T-cell (primary cell): Measurements from ENCODE around the gene FANCI. TPM values are rescaled to one million over a fixed set of nuclear protein-coding genes. Genes with fewer than 3 reads are reported as not detected.

ENCODE experiments used
- ATAC-seq, 4 experiments: fragments of 200-7000 bp in 3 of 4; fragments of 150-1000 bp in 1 of 4; cut with Tn5 transposase; replicated peaks in 1 of 4; 1 replicate in 3 of 4; 2 replicates in 1 of 4; pipeline ENCODE4 v1.10.0; 2021; ENCODE audit warnings: moderate library complexity in 3 of 4, mild to moderate bottlenecking in 2 of 4, moderate number of reproducible peaks in 1 of 4
- CTCF ChIA-PET, 2 donors: fragments of 300-600 bp; sonication (Branson Sonifier 250); formaldehyde crosslinking; loops; one replicate each; lab custom pipeline; 2022; ENCODE audit warnings: antibody characterized with exemption in 2 of 2; lab: Charles Lee
- POLR2A ChIA-PET, 2 donors: fragments of 300-600 bp; sonication (Branson Sonifier 250); formaldehyde crosslinking; loops; one replicate each; lab custom pipeline; 2022; ENCODE audit warnings: antibody characterized with exemption in 2 of 2; lab: Charles Lee
- DNase-seq, 35 experiments: peaks; one replicate each; pipeline versions ENCODE4 v3.0.0 to v3.0.0-alpha.2; 2013 to 2023
- H3K27ac ChIP-seq: one replicate; pipeline ENCODE4 v1.5.1; 2013; ENCODE audit warnings: low read length
- H3K27me3 ChIP-seq, 2 experiments: replicated peaks in 1 of 2; 1 replicate in 1 of 2; 2 replicates in 1 of 2; pipeline versions ENCODE4 v1.6.1 to v1.7.0; 2013; ENCODE audit warnings: low read length in 1 of 2, mixed read lengths in 1 of 2; ENCODE audit not compliant: control insufficient read depth in 2 of 2, insufficient read depth in 2 of 2; ENCODE audit errors: extremely low read depth in 1 of 2
- H3K36me3 ChIP-seq, 2 donors: 1 replicate in 1 of 2; 2 replicates in 1 of 2; pipeline versions ENCODE4 v1.6.1 to v1.7.0; 2013; ENCODE audit warnings: low read length in 1 of 2; ENCODE audit not compliant: control insufficient read depth in 2 of 2, insufficient read depth in 1 of 2; ENCODE audit errors: extremely low read depth in 1 of 2
- H3K4me1 ChIP-seq, 2 experiments: 1 replicate in 1 of 2; 2 replicates in 1 of 2; pipeline versions ENCODE4 v1.6.1 to v1.7.0; 2013; ENCODE audit warnings: low read length in 2 of 2, mixed read lengths in 1 of 2; ENCODE audit not compliant: insufficient read depth in 2 of 2, control insufficient read depth in 1 of 2; ENCODE audit errors: extremely low read depth in 1 of 2
- H3K4me3 ChIP-seq, 2 donors: 1 replicate in 1 of 2; 2 replicates in 1 of 2; pipeline versions ENCODE4 v1.5.1 to v1.7.0; 2013; ENCODE audit warnings: mild to moderate bottlenecking in 2 of 2, low read length in 1 of 2, moderate library complexity in 1 of 2; ENCODE audit not compliant: control insufficient read depth in 1 of 2; ENCODE audit errors: extremely low read depth in 1 of 2
- H3K9me3 ChIP-seq: 2 replicates; pipeline ENCODE4 v1.7.0; 2013
- H3K27ac Mint-ChIP-seq, 2 donors: one replicate each; pipeline ENCODE4 v1.8.0; 2020 to 2021; ENCODE audit warnings: mild to moderate bottlenecking in 2 of 2, mixed read lengths in 2 of 2
- H3K27me3 Mint-ChIP-seq, 2 donors: one replicate each; pipeline ENCODE4 v1.8.0; 2021 to 2022; ENCODE audit warnings: mixed read lengths in 2 of 2
- H3K36me3 Mint-ChIP-seq: one replicate; pipeline ENCODE4 v1.8.0; 2021; ENCODE audit warnings: mixed read lengths
- H3K4me1 Mint-ChIP-seq, 3 donors: one replicate each; pipeline ENCODE4 v1.8.0; 2020 to 2022; ENCODE audit warnings: mixed read lengths in 3 of 3, mild to moderate bottlenecking in 1 of 3
- H3K4me3 Mint-ChIP-seq, 3 donors: one replicate each; pipeline ENCODE4 v1.8.0; 2020 to 2022; ENCODE audit warnings: mild to moderate bottlenecking in 3 of 3, mixed read lengths in 3 of 3, moderate library complexity in 3 of 3
- H3K9me3 Mint-ChIP-seq, 3 donors: one replicate each; pipeline ENCODE4 v1.8.0; 2020 to 2022; ENCODE audit warnings: mixed read lengths in 3 of 3
- WGBS: methylation state at CpG from one replicate; pipeline ENCODE4 v1.1.5; 2013; ENCODE audit warnings: missing lambda C conversion rate; ENCODE audit not compliant: insufficient coverage; 5-methylcytosine and 5-hydroxymethylcytosine counted together
- total RNA-seq, 35 experiments: library from RNA in 6 of 35; stranded (reverse) in 6 of 35; fragments of 120-200 nt in 1 of 35; gene quantifications; one replicate each; pipeline versions ENCODE4 v1.2.1 to v1.2.4 and lab custom pipeline; 2013 to 2026

The FANCI gene
- total RNA-seq (10 to 100 TPM in 4 of 5 donors, 1 to 10 TPM in 1; 9.8 to 14.6 (median 12.4) TPM), total RNA-seq (lab: John Stamatoyannopoulos, UW) (4.2 to 122 (median 15.6) reads per million in 29 experiments)
- 8.2 TPM for total RNA-seq (2013)

- WGBS = under 1% methylated on average over 67 of the region's 69 CpGs
- H3K4me1 ChIP-seq = peaks cover 4 to 16% of the 10 kb centered on the region in 2 experiments
These were observed at the start of gene FANCI for GRCh38 chr15:89243691-89244573. TSS of gene FANCI (plus strand) at chr15:89243979. CDS start at chr15:89247648, 3,669 bp downstream.

GRCh38 chr15:89194608-89195007 is 49.2 kb upstream of the FANCI start:
- no peak overlapping the region for H3K4me3 Mint-ChIP-seq
- DNase-seq = no peak
- H3K4me1 Mint-ChIP-seq = peaks cover 0 to 8% (median 7%) of the 10 kb centered on the region in 3 donors
- ChIA-PET POLR2A (interaction anchor here in 1 of 2 donors (0.5 kb wide), 1 partner anchor 553 kb away, joined by 5 read pairs; no protein-coding TSS in a partner anchor), CTCF (interaction anchor here (0.6 kb wide), 2 partner anchors 12 to 121 kb away, joined by 3 to 5 read pairs; no protein-coding TSS in a partner anchor)
- Histone ChIP-seq H3K36me3 (peaks cover 20 to 62% of the 10 kb centered on the region in 2 donors), H3K9me3 (no peaks in the 10 kb centered on the region), H3K4me1 (no peaks in the 10 kb centered on the region), H3K27ac (no peak overlapping the region), H3K27me3 (no peaks in the 10 kb centered on the region), H3K4me3 (no peak overlapping the region)
- H3K36me3 Mint-ChIP-seq = peaks cover 59% of the 10 kb centered on the region
- WGBS = 100% methylated on average over 1 of the region's 4 CpGs
- no peak overlapping the region for H3K27ac Mint-ChIP-seq
- H3K9me3 Mint-ChIP-seq = no peaks in the 10 kb centered on the region
- ATAC-seq = no peak
- no peaks in the 10 kb centered on the region for H3K27me3 Mint-ChIP-seq

More at GRCh38 chr15:89243691-89244573, at the start of gene FANCI:
- Mint-ChIP-seq H3K9me3 (no peaks in the 10 kb centered on the region), H3K27ac (peak within 1 kb of the TSS; percentile 75 to 77), H3K4me3 (peak within 1 kb of the TSS; percentile 89 to 95 (median 92)), H3K36me3 (peaks cover 7% of the 10 kb centered on the region), H3K27me3 (no peaks in the 10 kb centered on the region), H3K4me1 (peaks cover 25 to 35% (median 27%) of the 10 kb centered on the region in 3 donors)
- ChIA-PET CTCF (interaction anchor here in 1 of 2 donors (0.6 to 2.6 kb wide), 4 partner anchors 37 to 585 kb away, joined by 3 to 8 read pairs (median 4); partner anchors contain the start of gene ABHD2), POLR2A (no interaction called here)
- no peaks in the 10 kb centered on the region for H3K27me3 ChIP-seq
- ATAC-seq (peak; percentile 97 to 98 (median 98)), DNase-seq (peak; percentile 86 to 98 (median 94))
- no peak within 1 kb of the TSS for H3K27ac ChIP-seq
- peaks cover 0 to 2% of the 10 kb centered on the region in 2 donors for H3K36me3 ChIP-seq
- peak within 1 kb of the TSS; percentile 68 to 92 for H3K4me3 ChIP-seq
- H3K9me3 ChIP-seq = no peaks in the 10 kb centered on the region

- Mint-ChIP-seq H3K27ac (no peak overlapping the region), H3K4me3 (no peak overlapping the region), H3K4me1 (peaks cover 0 to 8% (median 7%) of the 10 kb centered on the region in 3 donors), H3K9me3 (no peaks in the 10 kb centered on the region), H3K27me3 (no peaks in the 10 kb centered on the region), H3K36me3 (peaks cover 52% of the 10 kb centered on the region)
- no peak for DNase-seq
- POLR2A ChIA-PET = no interaction called here
- Histone ChIP-seq H3K27me3 (no peaks in the 10 kb centered on the region), H3K4me1 (no peaks in the 10 kb centered on the region), H3K9me3 (no peaks in the 10 kb centered on the region), H3K4me3 (no peak overlapping the region), H3K27ac (no peak overlapping the region), H3K36me3 (peaks cover 19 to 52% of the 10 kb centered on the region in 2 donors)
- ATAC-seq = no peak
- WGBS = 100% methylated on average over 5 of the region's 8 CpGs
- CTCF ChIA-PET = interaction anchor here in 1 of 2 donors (0.6 kb wide), 1 partner anchor 159 kb away, joined by 4 read pairs; no protein-coding TSS in a partner anchor
These were observed 47.9 kb upstream of the FANCI start for GRCh38 chr15:89195836-89196235.

GRCh38 chr15:89196241-89196640 is 47.5 kb upstream of the FANCI start:
- H3K27me3 Mint-ChIP-seq = no peaks in the 10 kb centered on the region
- no peaks in the 10 kb centered on the region for H3K9me3 ChIP-seq
- peaks cover 50% of the 10 kb centered on the region for H3K36me3 Mint-ChIP-seq
- no peak overlapping the region for H3K27ac Mint-ChIP-seq
- ChIA-PET CTCF (interaction anchor here in 1 of 2 donors (0.6 kb wide), 1 partner anchor 158 kb away, joined by 4 read pairs; no protein-coding TSS in a partner anchor), POLR2A (no interaction called here)
- no peak overlapping the region for H3K4me3 Mint-ChIP-seq
- H3K27ac ChIP-seq = no peak overlapping the region
- H3K4me1 ChIP-seq = no peaks in the 10 kb centered on the region
- DNase-seq (no peak), ATAC-seq (no peak)
- peaks cover 0 to 8% (median 7%) of the 10 kb centered on the region in 3 donors for H3K4me1 Mint-ChIP-seq
- H3K9me3 Mint-ChIP-seq = no peaks in the 10 kb centered on the region
- WGBS = 90% methylated on average over 2 of the region's 6 CpGs
- no peaks in the 10 kb centered on the region for H3K27me3 ChIP-seq
- H3K36me3 ChIP-seq = peaks cover 16 to 47% of the 10 kb centered on the region in 2 donors
- H3K4me3 ChIP-seq = no peak overlapping the region

- peaks cover 47% of the 10 kb centered on the region for H3K36me3 Mint-ChIP-seq
- Histone ChIP-seq H3K27me3 (no peaks in the 10 kb centered on the region), H3K4me1 (no peaks in the 10 kb centered on the region), H3K36me3 (peaks cover 16 to 43% of the 10 kb centered on the region in 2 donors), H3K4me3 (no peak overlapping the region), H3K9me3 (no peaks in the 10 kb centered on the region), H3K27ac (no peak overlapping the region)
- H3K27me3 Mint-ChIP-seq = no peaks in the 10 kb centered on the region
- no peaks in the 10 kb centered on the region for H3K9me3 Mint-ChIP-seq
- H3K4me3 Mint-ChIP-seq = no peak overlapping the region
- DNase-seq (peak in 2 of 35 experiments; percentile 4 to 6), ATAC-seq (no peak)
- H3K4me1 Mint-ChIP-seq = peaks cover 0 to 8% (median 7%) of the 10 kb centered on the region in 3 donors
- ChIA-PET CTCF (interaction anchor here in 1 of 2 donors (0.7 kb wide), 1 partner anchor 10 kb away, joined by 4 read pairs; no protein-coding TSS in a partner anchor), POLR2A (no interaction called here)
- WGBS = 80% methylated on average over 1 of the region's 7 CpGs
- H3K27ac Mint-ChIP-seq = peak overlapping the region; percentile 18 to 25
These were observed 46.8 kb upstream of the FANCI start for GRCh38 chr15:89196994-89197393.

- DNase-seq (no peak), ATAC-seq (no peak)
- WGBS = 82% methylated on average over 3 of the region's 4 CpGs
- POLR2A ChIA-PET = no interaction called here
- Mint-ChIP-seq H3K9me3 (no peaks in the 10 kb centered on the region), H3K27ac (peak overlapping the region; percentile 18 to 25), H3K36me3 (peaks cover 41% of the 10 kb centered on the region), H3K4me1 (peaks cover 0 to 9% (median 8%) of the 10 kb centered on the region in 3 donors), H3K4me3 (no peak overlapping the region), H3K27me3 (no peaks in the 10 kb centered on the region)
- CTCF ChIA-PET = interaction anchor here in 1 of 2 donors (0.7 kb wide), 1 partner anchor 9 kb away, joined by 4 read pairs; no protein-coding TSS in a partner anchor
- Histone ChIP-seq H3K27me3 (no peaks in the 10 kb centered on the region), H3K4me1 (no peaks in the 10 kb centered on the region), H3K4me3 (no peak overlapping the region), H3K27ac (no peak overlapping the region), H3K9me3 (no peaks in the 10 kb centered on the region), H3K36me3 (peaks cover 16 to 37% of the 10 kb centered on the region in 2 donors)
These were observed 46.2 kb upstream of the FANCI start for GRCh38 chr15:89197503-89197971.
